ENCODE measurements around the gene SUPV3L1. TPM values are rescaled to one million over a fixed set of nuclear protein-coding genes. Genes with fewer than 3 reads are reported as not detected.

Gene SUPV3L1
- total RNA-seq, 1 experiment from 2014 or later = 47.8 TPM

GRCh38 chr10:69215405-69216171 lies 35.6 kb downstream of the SUPV3L1 start:
- intact Hi-C loops (cut with micrococcal nuclease; ENCODE audit: unreplicated experiment) = no loop called here
- H3K9me3 Mint-ChIP-seq (ENCODE audit: low read depth, unreplicated experiment) = no peaks in the 10 kb centered on the region
- TF ChIP-seq CTCF (IDR thresholded peaks at IDR 0.05; ENCODE audit: unreplicated experiment) = no peak
- no peaks in the 10 kb centered on the region for H3K27me3 Mint-ChIP-seq (ENCODE audit: unreplicated experiment)
- no peak for DNase-seq
- CTCF ChIA-PET = interaction anchor here (0.5 to 0.6 kb wide), 2 partner anchors 41 to 1919 kb away, joined by 4 read pairs; no protein-coding TSS in a partner anchor
- peaks cover 53% of the 10 kb centered on the region for H3K4me1 Mint-ChIP-seq (ENCODE audit: low read depth, unreplicated experiment)
- no peak overlapping the region for H3K4me3 Mint-ChIP-seq (ENCODE audit: low read depth, unreplicated experiment)
- peak overlapping the region; percentile 92 for H3K27ac Mint-ChIP-seq (ENCODE audit: unreplicated experiment)
- peaks cover 37% of the 10 kb centered on the region for H3K36me3 Mint-ChIP-seq (ENCODE audit: insufficient read depth, unreplicated experiment)
- BruUV-seq (replicated peaks) = no TSS peak

GRCh38 chr10:69216577-69217118 lies 36.6 kb downstream of the SUPV3L1 start:
- no peaks in the 10 kb centered on the region for H3K27me3 Mint-ChIP-seq (ENCODE audit: unreplicated experiment)
- CTCF ChIA-PET = interaction anchor here (0.9 to 1.0 kb wide), 4 partner anchors 36 to 191 kb away, joined by 3 to 4 read pairs (median 3); partner anchors contain the start of gene SUPV3L1
- DNase-seq = no peak
- TSS peak; percentile 92 for BruUV-seq (replicated peaks)
- peaks cover 48% of the 10 kb centered on the region for H3K36me3 Mint-ChIP-seq (ENCODE audit: insufficient read depth, unreplicated experiment)
- intact Hi-C loops (cut with micrococcal nuclease; ENCODE audit: unreplicated experiment) = no loop called here
- H3K27ac Mint-ChIP-seq (ENCODE audit: unreplicated experiment) = peak overlapping the region; percentile 92
- H3K4me3 Mint-ChIP-seq (ENCODE audit: low read depth, unreplicated experiment) = peak overlapping the region; percentile 10
- no peak for TF ChIP-seq CTCF (IDR thresholded peaks at IDR 0.05; ENCODE audit: unreplicated experiment)
- H3K9me3 Mint-ChIP-seq (ENCODE audit: low read depth, unreplicated experiment) = no peaks in the 10 kb centered on the region
- H3K4me1 Mint-ChIP-seq (ENCODE audit: low read depth, unreplicated experiment) = peaks cover 47% of the 10 kb centered on the region

- no peaks in the 10 kb centered on the region for H3K9me3 Mint-ChIP-seq (ENCODE audit: low read depth, unreplicated experiment)
- no TSS peak for BruUV-seq (replicated peaks)
- peaks cover 54% of the 10 kb centered on the region for H3K36me3 Mint-ChIP-seq (ENCODE audit: insufficient read depth, unreplicated experiment)
- peak overlapping the region; percentile 10 for H3K4me3 Mint-ChIP-seq (ENCODE audit: low read depth, unreplicated experiment)
- peak overlapping the region; percentile 92 for H3K27ac Mint-ChIP-seq (ENCODE audit: unreplicated experiment)
- TF ChIP-seq CTCF (IDR thresholded peaks at IDR 0.05; ENCODE audit: unreplicated experiment) = no peak
- CTCF ChIA-PET = interaction anchor here (0.9 to 1.0 kb wide), 4 partner anchors 37 to 190 kb away, joined by 3 to 4 read pairs (median 3); partner anchors contain the start of gene SUPV3L1
- intact Hi-C loops (cut with micrococcal nuclease; ENCODE audit: unreplicated experiment) = no loop called here
- peak; percentile 56 for DNase-seq
- no peaks in the 10 kb centered on the region for H3K27me3 Mint-ChIP-seq (ENCODE audit: unreplicated experiment)
- peaks cover 47% of the 10 kb centered on the region for H3K4me1 Mint-ChIP-seq (ENCODE audit: low read depth, unreplicated experiment)
These were observed 37.2 kb downstream of the SUPV3L1 start for GRCh38 chr10:69217119-69217754.

- H3K9me3 Mint-ChIP-seq (ENCODE audit: low read depth, unreplicated experiment) = no peaks in the 10 kb centered on the region
- no TSS peak for BruUV-seq (replicated peaks)
- CTCF ChIA-PET = interaction anchor here (0.6 kb wide), 1 partner anchor 64 kb away, joined by 3 read pairs; no protein-coding TSS in a partner anchor
- peaks cover 69% of the 10 kb centered on the region for H3K36me3 Mint-ChIP-seq (ENCODE audit: insufficient read depth, unreplicated experiment)
- no peak overlapping the region for H3K4me3 Mint-ChIP-seq (ENCODE audit: low read depth, unreplicated experiment)
- no peak for DNase-seq
- intact Hi-C loops (cut with micrococcal nuclease; ENCODE audit: unreplicated experiment) = no loop called here
- no peak for TF ChIP-seq CTCF (IDR thresholded peaks at IDR 0.05; ENCODE audit: unreplicated experiment)
- H3K27me3 Mint-ChIP-seq (ENCODE audit: unreplicated experiment) = no peaks in the 10 kb centered on the region
- H3K27ac Mint-ChIP-seq (ENCODE audit: unreplicated experiment) = peak overlapping the region; percentile 92
- H3K4me1 Mint-ChIP-seq (ENCODE audit: low read depth, unreplicated experiment) = peaks cover 39% of the 10 kb centered on the region
These were observed 38.8 kb downstream of the SUPV3L1 start for GRCh38 chr10:69218831-69219230.

Measured in Calu3 (cell line).